ENCODE data around the gene HOXD10.

GRCh38 chr2:176146101-176146500, 29.5 kb downstream of the HOXD10 start:
- TF ChIP-seq CTCF (conservative IDR thresholded peaks at IDR 0.05; ENCODE audit: low read length) (no peak), EZH2phosphoT487 (IDR thresholded peaks at IDR 0.05; ENCODE audit: borderline replicate concordance, low read depth, low read length) (no peak)
